HG03045 (cell line): Measurements from ENCODE around the gene NMNAT1.
"Not testable (repeated sequence)": the region's sequence is repeated elsewhere in the genome, so short reads cannot be mapped to it uniquely, and the experiment has no call there.

Experiments
- ATAC-seq: cut with Tn5 transposase; IDR thresholded peaks from one replicate; pipeline ENCODE4 v1.9.1; 2021; ENCODE audit warnings: mild to moderate bottlenecking, moderate library complexity; ENCODE audit not compliant: unreplicated experiment

NMNAT1 gene

DNA sequence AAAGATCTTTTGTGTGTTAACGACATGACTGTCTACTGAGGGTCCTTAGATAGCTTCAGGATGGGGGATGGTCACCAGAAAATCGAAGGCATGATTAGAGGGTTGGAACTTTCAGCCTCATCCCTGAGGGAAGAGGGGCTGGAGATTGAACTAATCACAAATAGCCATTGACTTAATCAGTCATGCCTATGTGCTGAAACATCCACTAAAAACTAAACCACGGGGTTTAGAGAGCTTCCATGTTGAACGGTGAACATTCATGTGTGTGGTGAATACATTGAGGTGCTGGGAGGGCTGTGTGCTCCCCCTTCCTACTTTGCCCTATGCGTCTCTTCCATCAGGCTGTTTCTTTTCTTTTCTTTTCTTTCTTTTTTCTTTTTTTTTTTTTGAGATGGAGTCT, 70.7 kb downstream of the NMNAT1 start:
- ATAC-seq = no peak

DNA sequence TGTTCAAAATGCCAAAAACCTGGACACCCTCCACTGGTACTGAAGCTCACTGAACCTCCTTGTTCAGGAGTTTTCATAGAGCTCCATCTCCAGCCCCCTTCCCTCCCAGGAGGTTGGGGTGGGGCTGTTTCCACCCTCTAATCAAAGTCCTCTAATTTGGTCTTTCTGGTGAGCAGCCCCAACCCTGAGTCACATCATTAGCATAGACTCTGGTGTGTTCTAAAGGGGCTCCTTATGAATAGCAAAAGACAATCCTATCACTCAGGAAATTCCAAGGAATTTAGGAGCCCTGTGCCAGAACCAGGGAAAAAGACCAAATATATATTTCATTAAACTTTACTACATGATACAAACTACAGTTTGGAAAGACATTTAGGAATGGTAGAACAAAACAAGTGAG, 76.3 kb downstream of the NMNAT1 start:
- no peak for ATAC-seq

DNA sequence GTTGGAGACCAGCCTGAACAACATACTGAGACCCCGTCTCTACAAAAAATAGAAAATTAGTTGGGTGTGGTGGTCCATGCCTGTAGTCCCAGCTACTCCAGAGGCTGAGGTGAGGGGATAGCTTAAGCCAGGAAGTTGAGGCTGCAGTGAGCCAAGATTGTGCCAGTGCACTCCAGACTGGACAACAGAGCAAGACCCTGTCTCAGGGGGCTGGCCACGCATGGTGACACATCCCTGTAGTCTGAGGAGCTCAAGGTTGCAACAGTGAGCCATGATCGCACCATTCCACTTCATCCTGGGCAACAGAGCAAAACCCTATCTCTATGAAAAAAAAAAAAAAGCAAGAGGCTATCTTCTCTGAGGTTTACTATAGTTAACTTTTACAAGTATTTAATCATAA, 76.8 kb downstream of the NMNAT1 start:
- no peak for ATAC-seq

DNA sequence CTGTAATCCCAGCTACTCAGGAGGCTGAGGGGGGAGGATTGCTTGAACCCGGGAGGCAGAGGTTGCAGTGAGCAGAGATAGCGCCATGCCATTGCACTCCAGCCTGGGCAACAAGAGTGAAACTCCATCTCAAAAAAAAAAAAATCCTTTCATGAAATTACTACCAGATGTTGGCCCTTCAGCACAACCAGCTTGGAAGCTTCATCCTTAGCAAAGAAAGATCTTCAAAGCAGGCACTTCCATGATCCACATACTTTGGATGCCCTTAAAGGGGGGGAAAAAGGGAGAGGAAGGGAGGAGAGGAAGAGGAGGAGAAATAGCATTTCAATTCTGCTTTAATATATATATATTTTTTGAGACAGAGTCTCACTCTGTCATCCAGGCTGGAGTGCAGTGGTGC, 77.4 kb downstream of the NMNAT1 start:
- ATAC-seq = not testable (repeated sequence)

DNA sequence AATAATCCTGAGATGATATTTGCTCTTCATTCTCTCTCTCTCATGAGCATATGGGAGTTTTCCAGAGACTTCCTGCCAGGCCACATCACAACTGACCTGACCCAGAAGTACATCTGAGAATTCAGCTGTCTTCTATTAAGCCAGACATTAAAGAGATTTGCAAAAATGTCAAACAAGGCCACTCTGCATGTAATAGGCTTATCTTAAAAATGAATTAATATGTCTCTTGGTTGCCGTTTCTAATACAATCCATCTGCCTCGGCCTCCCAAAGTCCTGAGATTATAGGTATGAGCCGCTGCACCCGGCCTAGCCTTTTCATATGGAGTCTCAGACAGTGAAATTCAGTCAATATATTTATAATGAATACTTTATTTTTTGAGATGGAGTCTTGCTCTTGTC, 78.7 kb downstream of the NMNAT1 start:
- not testable (repeated sequence) for ATAC-seq

DNA sequence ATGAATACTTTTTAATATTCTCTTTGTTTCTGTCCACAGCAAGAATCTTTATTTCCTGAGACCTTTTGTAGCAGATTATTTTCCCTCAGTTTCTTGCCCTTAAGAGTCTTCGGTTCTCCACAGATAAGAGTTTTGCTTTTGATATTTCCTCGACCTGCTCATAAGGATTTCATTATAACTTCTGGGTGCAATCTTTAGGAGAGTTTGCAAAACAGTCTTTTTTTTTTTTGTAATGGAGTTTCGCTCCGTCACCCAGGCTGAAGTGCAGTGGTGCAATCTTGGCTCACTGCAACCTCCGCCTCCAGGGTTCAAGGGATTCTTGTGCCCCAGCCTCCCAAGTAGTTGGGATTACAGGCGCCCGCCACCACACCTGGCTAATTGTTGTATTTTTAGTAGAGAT, 79.4 kb downstream of the NMNAT1 start:
- no peak for ATAC-seq

DNA sequence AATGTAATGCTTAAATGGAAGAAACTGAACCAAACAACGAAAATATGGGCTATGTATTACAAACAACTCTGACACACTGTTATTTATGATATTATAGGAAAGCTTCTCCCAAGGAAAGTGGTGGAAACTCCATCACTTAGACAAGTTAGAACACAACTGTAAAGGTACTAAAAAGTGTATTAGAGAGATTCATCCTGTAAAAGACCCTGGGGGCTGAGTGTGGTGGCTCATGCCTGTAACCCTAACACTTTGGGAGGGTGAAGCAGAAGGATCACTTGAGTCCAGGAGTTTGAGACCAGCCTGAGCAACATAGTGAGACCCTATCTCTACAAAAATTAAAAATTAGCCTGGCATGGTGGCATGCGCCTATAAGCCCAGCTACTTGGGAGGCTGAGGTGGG, 82.1 kb downstream of the NMNAT1 start:
- no peak for ATAC-seq

DNA sequence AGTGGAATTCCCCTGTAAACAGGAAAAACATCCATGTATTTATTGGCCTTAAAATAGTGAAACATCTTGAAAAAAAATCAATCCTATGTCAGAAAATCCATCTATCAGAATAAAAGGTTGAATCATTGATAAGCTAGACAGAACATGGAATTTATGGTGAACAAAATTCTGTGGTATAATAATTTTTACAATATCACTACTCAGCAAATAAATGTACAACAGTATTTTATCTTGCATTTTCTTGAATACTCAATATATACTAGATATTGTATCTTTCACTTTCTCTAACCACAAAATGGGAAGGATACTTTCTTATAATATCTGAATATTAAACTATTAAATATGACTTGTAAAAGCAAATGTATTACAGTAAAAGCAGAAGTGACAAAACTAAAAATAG, 83.8 kb downstream of the NMNAT1 start:
- no peak for ATAC-seq

DNA sequence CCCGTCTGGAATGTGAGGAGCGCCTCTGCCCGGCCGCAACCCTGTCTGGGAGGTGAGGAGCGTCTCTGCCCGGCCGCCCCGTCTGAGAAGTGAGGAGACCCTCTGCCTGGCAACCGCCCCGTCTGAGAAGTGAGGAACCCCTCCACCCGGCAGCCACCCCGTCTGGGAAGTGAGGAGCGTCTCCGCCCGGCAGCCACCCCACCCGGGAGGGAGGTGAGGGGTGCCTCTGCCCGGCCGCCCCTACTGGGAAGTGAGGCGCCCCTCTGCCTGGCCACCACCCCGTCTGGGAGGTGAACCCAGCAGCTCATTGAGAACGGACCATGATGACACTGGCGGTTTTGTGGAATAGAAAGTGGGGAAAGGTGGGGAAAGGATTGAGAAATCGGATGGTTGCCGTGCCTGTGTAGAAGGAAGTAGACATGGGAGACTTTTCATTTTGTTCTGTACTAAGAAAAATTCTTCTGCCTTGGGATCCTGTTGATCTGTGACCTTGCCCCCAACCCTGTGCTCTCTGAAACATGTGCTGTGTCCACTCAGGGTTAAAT, 85.8 kb downstream of the NMNAT1 start:
- ATAC-seq = not testable (repeated sequence)

DNA sequence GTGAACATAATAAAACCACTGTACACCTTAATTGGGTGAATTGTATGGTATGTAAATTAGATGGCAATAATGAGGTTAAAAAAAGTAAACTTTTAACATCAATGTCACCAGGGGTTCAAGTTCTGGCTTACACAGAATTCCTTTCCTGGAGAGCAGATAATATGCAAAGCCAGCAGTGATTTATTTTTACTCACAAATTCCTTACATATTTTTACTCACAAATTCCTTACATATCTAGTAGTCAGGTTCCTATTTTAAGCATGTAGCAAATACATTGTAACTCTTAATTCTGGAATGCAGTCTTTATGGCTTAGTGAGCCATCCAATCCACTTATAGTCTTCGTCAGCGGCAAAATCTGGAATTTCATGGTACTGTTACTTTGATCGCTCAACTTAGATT, 88.2 kb downstream of the NMNAT1 start:
- ATAC-seq = no peak

DNA sequence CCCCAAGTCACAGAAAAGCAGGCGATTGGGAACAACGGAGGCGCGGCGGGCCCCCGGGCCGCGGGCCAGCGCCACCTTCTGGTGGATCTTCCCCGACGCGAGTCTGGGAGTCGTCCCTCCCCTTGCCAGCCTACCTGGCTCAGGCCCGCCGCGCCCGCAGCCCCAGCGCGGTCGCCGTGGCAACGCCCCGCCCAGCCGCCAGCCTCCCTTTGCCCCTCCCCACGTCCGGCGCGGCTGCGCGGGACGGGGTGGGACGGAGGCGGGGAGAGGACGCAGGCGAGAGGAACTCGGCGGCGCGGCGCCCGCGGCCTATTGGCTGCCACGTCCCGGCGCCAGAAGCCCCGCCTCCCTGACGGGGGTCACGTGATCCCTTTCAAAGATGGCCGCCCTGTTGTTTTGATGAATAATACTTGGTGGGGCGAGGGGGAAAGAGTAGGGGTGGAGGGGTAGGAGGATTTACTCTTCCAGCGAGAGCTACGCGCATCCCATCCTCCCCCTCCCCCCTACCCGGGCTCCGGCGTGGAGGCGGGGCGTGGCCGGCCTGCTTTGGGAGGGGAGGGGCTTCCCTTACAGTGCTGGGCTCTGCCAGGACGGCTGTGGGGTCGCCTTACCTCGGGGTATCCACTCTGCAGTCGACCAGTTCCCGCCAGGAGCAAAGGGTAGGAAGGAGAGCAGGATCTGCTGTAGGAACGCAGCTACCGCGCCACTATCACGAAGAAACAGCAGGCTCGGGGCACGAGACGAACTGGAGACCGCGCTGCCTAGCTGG, 89.5 kb downstream of the NMNAT1 start, which contains the start of gene UBE4B:
Gene UBE4B (plus strand): TSS at position 369 of the 769 bp plus-strand sequence. CDS start 713 bp downstream, outside the sequence.
- peak; percentile 95 for ATAC-seq

DNA sequence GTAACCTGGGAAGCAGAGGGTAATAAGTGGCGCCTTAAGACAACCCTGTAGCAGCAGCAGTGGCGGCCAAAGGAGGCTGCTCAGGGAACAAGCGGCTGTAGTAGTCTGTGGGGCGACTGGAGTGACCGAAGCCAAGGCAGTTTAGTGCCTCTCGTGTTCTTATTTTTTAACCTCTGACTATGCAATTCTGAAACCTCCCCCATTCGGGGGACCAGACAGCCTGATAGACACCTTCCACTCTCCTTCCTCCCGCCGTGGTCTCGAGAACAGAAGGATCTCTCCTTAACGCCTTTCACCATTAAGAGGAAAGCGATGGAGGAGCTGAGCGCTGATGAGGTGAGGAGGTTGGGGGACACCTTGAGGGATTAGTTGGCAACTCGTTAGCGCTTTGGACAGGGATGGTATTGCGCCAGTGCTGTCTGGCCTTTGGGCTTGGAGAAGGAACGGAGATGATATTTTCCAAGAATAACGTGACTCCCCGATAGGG, 90.1 kb downstream of the NMNAT1 start:
- ATAC-seq = peak; percentile 18
